ENCODE measurements around the gene ST14. TPM values are rescaled to one million over a fixed set of nuclear protein-coding genes. Genes with fewer than 3 reads are reported as not detected.

The ST14 gene
- total RNA-seq, 2 experiments from 2014 or later, result not detected

GRCh38 chr11:130123414-130124040 lies 36.1 kb upstream of the ST14 start:
- H3K27me3 Mint-ChIP-seq, result peaks cover 23% of the 10 kb centered on the region
- no peaks in the 10 kb centered on the region for H3K9me3 Mint-ChIP-seq
- peaks cover 35% of the 10 kb centered on the region for H3K4me1 Mint-ChIP-seq

GRCh38 chr11:130124096-130124495 lies 35.5 kb upstream of the ST14 start:
- Mint-ChIP-seq H3K36me3 (ENCODE audit: low read depth) (peaks cover 9% of the 10 kb centered on the region), H3K9me3 (no peaks in the 10 kb centered on the region), H3K4me1 (peaks cover 29% of the 10 kb centered on the region), H3K27ac (no peak overlapping the region), H3K27me3 (peaks cover 22% of the 10 kb centered on the region), H3K4me3 (no peak overlapping the region)
- no peak for DNase-seq
- CTCF ChIA-PET, result no interaction called here
- POLR2A ChIA-PET, result no interaction called here

More at GRCh38 chr11:130123414-130124040, 36.1 kb upstream of the ST14 start:
- ChIA-PET CTCF (no interaction called here), POLR2A (no interaction called here)
- Mint-ChIP-seq H3K4me3 (no peak overlapping the region), H3K27ac (no peak overlapping the region), H3K36me3 (ENCODE audit: low read depth) (peaks cover 9% of the 10 kb centered on the region)
- DNase-seq, result no peak

- Mint-ChIP-seq H3K9me3 (no peaks in the 10 kb centered on the region), H3K4me3 (no peak overlapping the region), H3K27ac (no peak overlapping the region), H3K36me3 (ENCODE audit: low read depth) (peaks cover 9% of the 10 kb centered on the region), H3K4me1 (peaks cover 22% of the 10 kb centered on the region), H3K27me3 (peaks cover 9% of the 10 kb centered on the region)
- DNase-seq, result no peak
- POLR2A ChIA-PET, result no interaction called here
- CTCF ChIA-PET, result no interaction called here
Measured at GRCh38 chr11:130125638-130126037, 33.9 kb upstream of the ST14 start.

GRCh38 chr11:130126516-130126915 lies 33.1 kb upstream of the ST14 start:
- DNase-seq, result no peak
- H3K36me3 Mint-ChIP-seq (ENCODE audit: low read depth), result peaks cover 9% of the 10 kb centered on the region
- H3K27ac Mint-ChIP-seq, result no peak overlapping the region
- ChIA-PET POLR2A (no interaction called here), CTCF (no interaction called here)
- H3K4me3 Mint-ChIP-seq, result no peak overlapping the region
- H3K9me3 Mint-ChIP-seq, result no peaks in the 10 kb centered on the region
- H3K4me1 Mint-ChIP-seq, result peaks cover 13% of the 10 kb centered on the region
- peaks cover 7% of the 10 kb centered on the region for H3K27me3 Mint-ChIP-seq

- Mint-ChIP-seq H3K27me3 (peaks cover 4% of the 10 kb centered on the region), H3K27ac (no peak overlapping the region), H3K9me3 (no peaks in the 10 kb centered on the region), H3K4me1 (peaks cover 3% of the 10 kb centered on the region), H3K36me3 (ENCODE audit: low read depth) (peaks cover 4% of the 10 kb centered on the region), H3K4me3 (no peak overlapping the region)
- DNase-seq, result no peak
- CTCF ChIA-PET, result interaction anchor here (0.6 to 1.2 kb wide), 4 partner anchors 10 to 728 kb away, joined by 3 read pairs; no protein-coding TSS in a partner anchor
- POLR2A ChIA-PET, result interaction anchor here (0.7 kb wide), 1 partner anchor 214 kb away, joined by 3 read pairs; no protein-coding TSS in a partner anchor
Measured at GRCh38 chr11:130127509-130127908, 32.1 kb upstream of the ST14 start.

GRCh38 chr11:130128626-130129025 lies 31.0 kb upstream of the ST14 start:
- POLR2A ChIA-PET, result no interaction called here
- CTCF ChIA-PET, result interaction anchor here (0.8 to 1.2 kb wide), 2 partner anchors 9 to 201 kb away, joined by 3 to 4 read pairs; no protein-coding TSS in a partner anchor
- no peaks in the 10 kb centered on the region for H3K9me3 Mint-ChIP-seq
- no peak for DNase-seq
- no peak overlapping the region for H3K27ac Mint-ChIP-seq
- H3K27me3 Mint-ChIP-seq, result peaks cover 4% of the 10 kb centered on the region
- H3K4me3 Mint-ChIP-seq, result no peak overlapping the region
- peaks cover 2% of the 10 kb centered on the region for H3K36me3 Mint-ChIP-seq (ENCODE audit: low read depth)
- no peaks in the 10 kb centered on the region for H3K4me1 Mint-ChIP-seq

GRCh38 chr11:130129922-130130321 lies 29.7 kb upstream of the ST14 start:
- POLR2A ChIA-PET, result no interaction called here
- CTCF ChIA-PET, result interaction anchor here (1.2 to 3.6 kb wide), 2 partner anchors 128 to 208 kb away, joined by 3 to 15 read pairs; no protein-coding TSS in a partner anchor
- Mint-ChIP-seq H3K27ac (no peak overlapping the region), H3K27me3 (no peaks in the 10 kb centered on the region), H3K4me1 (no peaks in the 10 kb centered on the region), H3K9me3 (no peaks in the 10 kb centered on the region), H3K36me3 (ENCODE audit: low read depth) (no peaks in the 10 kb centered on the region), H3K4me3 (no peak overlapping the region)
- no peak for DNase-seq

GRCh38 chr11:130131961-130132850 lies 27.4 kb upstream of the ST14 start:
- no peak overlapping the region for H3K27ac Mint-ChIP-seq
- no peak overlapping the region for H3K4me3 Mint-ChIP-seq
- H3K27me3 Mint-ChIP-seq, result no peaks in the 10 kb centered on the region
- no peaks in the 10 kb centered on the region for H3K4me1 Mint-ChIP-seq
- no peaks in the 10 kb centered on the region for H3K36me3 Mint-ChIP-seq (ENCODE audit: low read depth)
- ChIA-PET CTCF (interaction anchor here (0.5 to 3.6 kb wide), 19 partner anchors 10 to 692 kb away, joined by 3 to 15 read pairs (median 4); no protein-coding TSS in a partner anchor), POLR2A (interaction anchor here (0.6 kb wide), 1 partner anchor 128 kb away, joined by 7 read pairs; no protein-coding TSS in a partner anchor)
- no peaks in the 10 kb centered on the region for H3K9me3 Mint-ChIP-seq
- DNase-seq, result peak; percentile 66

- CTCF ChIA-PET, result interaction anchor here (0.5 to 3.6 kb wide), 2 partner anchors 212 to 376 kb away, joined by 3 to 15 read pairs; no protein-coding TSS in a partner anchor
- no peak for DNase-seq
- Mint-ChIP-seq H3K27me3 (no peaks in the 10 kb centered on the region), H3K36me3 (ENCODE audit: low read depth) (no peaks in the 10 kb centered on the region), H3K27ac (no peak overlapping the region), H3K4me1 (no peaks in the 10 kb centered on the region), H3K9me3 (no peaks in the 10 kb centered on the region), H3K4me3 (no peak overlapping the region)
- POLR2A ChIA-PET, result no interaction called here
Measured at GRCh38 chr11:130133716-130134115, 25.9 kb upstream of the ST14 start.

GRCh38 chr11:130136107-130136506 lies 23.5 kb upstream of the ST14 start:
- ChIA-PET CTCF (interaction anchor here (0.5 kb wide), 1 partner anchor 29 kb away, joined by 3 read pairs; no protein-coding TSS in a partner anchor), POLR2A (no interaction called here)
- DNase-seq, result no peak
- Mint-ChIP-seq H3K36me3 (ENCODE audit: low read depth) (no peaks in the 10 kb centered on the region), H3K27me3 (no peaks in the 10 kb centered on the region), H3K4me1 (no peaks in the 10 kb centered on the region), H3K27ac (no peak overlapping the region), H3K4me3 (no peak overlapping the region), H3K9me3 (no peaks in the 10 kb centered on the region)

- CTCF ChIA-PET, result no interaction called here
- H3K36me3 Mint-ChIP-seq (ENCODE audit: low read depth), result no peaks in the 10 kb centered on the region
- H3K4me1 Mint-ChIP-seq, result no peaks in the 10 kb centered on the region
Measured at GRCh38 chr11:130137999-130138398, 21.6 kb upstream of the ST14 start.

GRCh38 chr11:130139401-130139800 lies 20.2 kb upstream of the ST14 start:
- ChIA-PET CTCF (no interaction called here), POLR2A (no interaction called here)
- no peak overlapping the region for H3K4me3 Mint-ChIP-seq
- H3K9me3 Mint-ChIP-seq, result no peaks in the 10 kb centered on the region
- no peaks in the 10 kb centered on the region for H3K4me1 Mint-ChIP-seq
- no peaks in the 10 kb centered on the region for H3K36me3 Mint-ChIP-seq (ENCODE audit: low read depth)
- no peak for DNase-seq
- no peak overlapping the region for H3K27ac Mint-ChIP-seq
- no peaks in the 10 kb centered on the region for H3K27me3 Mint-ChIP-seq

More at GRCh38 chr11:130137999-130138398, 21.6 kb upstream of the ST14 start:
- POLR2A ChIA-PET, result no interaction called here
- no peak overlapping the region for H3K4me3 Mint-ChIP-seq
- no peak for DNase-seq
- no peaks in the 10 kb centered on the region for H3K27me3 Mint-ChIP-seq
- H3K9me3 Mint-ChIP-seq, result no peaks in the 10 kb centered on the region
- no peak overlapping the region for H3K27ac Mint-ChIP-seq

All from activated CD4-positive, alpha-beta T cell treated with anti-CD3 and anti-CD28 coated beads, Interleukin-2, amount 10 ng/mL, durations not matched to agents 7 days and 5 days (primary cell).